ENCODE data around the gene PKM. TPM values are rescaled to one million over a fixed set of nuclear protein-coding genes. Genes with fewer than 3 reads are reported as not detected.

The PKM gene
- polyA plus RNA-seq, 1 donor = 886 TPM

DNA sequence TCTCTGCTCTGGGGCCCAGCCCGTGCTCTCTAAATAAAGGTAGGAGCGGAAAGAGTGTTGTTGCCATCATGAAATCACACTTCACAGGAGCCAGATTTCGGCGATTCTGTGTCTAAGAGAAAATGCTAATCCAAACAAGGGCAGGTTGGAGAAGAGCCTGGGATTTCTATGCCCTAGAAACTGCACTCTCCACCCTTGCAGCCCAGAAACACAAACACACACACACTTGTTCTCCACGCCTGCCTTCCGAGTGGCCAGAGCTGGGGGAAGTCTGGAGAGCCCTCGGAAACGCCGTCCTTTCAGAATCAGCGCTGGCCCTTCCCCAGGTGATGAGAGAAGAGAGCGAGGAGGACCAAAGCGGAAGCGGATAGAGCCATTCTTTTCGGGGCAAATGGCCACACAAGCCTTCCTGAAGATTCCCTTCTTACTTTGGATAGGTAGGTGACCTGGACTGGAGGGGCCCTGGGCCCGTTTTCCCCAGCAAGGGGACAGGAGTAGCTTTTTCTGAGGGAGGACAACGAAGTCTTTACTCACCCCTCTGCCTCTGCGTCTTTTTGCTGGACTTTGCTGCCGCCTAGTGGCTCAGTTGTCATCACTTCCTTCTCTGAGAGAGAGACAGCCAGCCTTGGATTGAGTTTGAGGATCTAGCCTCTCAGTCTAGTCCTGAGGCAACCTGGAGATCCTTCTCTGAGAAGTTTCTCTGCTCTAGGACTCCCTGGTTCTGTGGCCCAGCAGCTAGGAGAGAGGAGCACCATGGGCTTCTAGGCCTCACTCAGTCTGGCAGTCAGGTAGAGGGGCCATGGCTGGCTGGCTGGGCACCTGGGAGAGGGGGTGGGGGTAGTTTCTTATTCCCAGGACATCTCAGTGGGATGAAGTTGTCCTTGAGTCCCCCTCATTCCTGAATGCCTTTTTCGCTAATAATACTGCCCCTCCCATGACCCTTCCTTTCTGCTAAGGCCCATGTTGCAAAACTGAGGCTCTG, 75.1 kb downstream of the PKM start:
- peak; percentile 75 for DNase-seq (ENCODE audit: low read depth)

GRCh38 chr15:72155003-72155621, 75.9 kb downstream of the PKM start:
- DNase-seq (ENCODE audit: low read depth) = no peak

GRCh38 chr15:72154316-72154715, 76.7 kb downstream of the PKM start:
- DNase-seq (ENCODE audit: low read depth) = no peak

DNA sequence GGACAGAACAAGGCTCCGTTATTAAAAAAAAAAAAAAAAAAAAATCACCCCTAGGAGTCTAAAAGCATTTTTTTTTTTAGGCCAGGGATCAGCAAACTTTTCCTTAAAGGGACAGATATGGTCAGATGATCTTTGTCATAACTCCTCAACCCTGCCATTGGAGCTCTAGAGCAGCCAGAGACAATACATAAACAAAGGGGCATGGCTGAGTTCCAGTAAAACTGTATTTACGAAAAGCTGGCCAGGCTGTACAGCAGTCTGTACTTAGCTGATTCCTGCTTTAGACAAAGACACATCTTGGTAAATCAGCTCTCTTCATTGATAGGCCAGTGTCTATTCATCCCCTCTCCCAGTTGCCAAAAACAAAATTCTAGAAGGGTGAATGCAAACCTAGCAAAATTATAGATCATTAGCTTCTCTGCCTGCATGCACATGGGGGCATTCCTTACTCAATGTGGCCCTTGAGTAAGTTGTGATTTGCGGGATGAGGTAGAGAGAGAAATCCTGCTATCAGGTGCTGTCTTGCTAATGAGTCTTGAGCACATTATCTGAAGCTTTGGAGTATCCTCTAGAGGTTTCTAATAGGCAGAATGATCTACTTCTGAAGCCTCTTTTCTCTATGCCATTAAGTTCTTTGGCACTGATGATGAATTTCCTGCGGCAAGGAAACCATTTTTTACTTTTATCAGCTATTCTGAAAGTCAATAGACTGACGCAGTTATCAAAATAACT, 77.6 kb downstream of the PKM start:
- DNase-seq (ENCODE audit: low read depth) = no peak

Other genes with a start within 250 kb of the PKM start
- 30.9 TPM for gene MYO9A, start 113.0 kb downstream of the PKM start, polyA plus RNA-seq (ENCODE audit: insufficient read length)
- 5.9 TPM for gene SENP8, start 112.8 kb downstream of the PKM start, polyA plus RNA-seq (ENCODE audit: insufficient read length)
- 2.5 TPM for gene GRAMD2A, start 33.4 kb downstream of the PKM start, polyA plus RNA-seq (ENCODE audit: insufficient read length)
- gene PARP6, start 41.4 kb upstream of the PKM start, polyA plus RNA-seq (ENCODE audit: insufficient read length) = 68.0 TPM
- gene CELF6, start 89.0 kb upstream of the PKM start, polyA plus RNA-seq (ENCODE audit: insufficient read length) = 1.7 TPM
- 42.6 TPM for gene HEXA, start 144.8 kb upstream of the PKM start, polyA plus RNA-seq (ENCODE audit: insufficient read length)
- not detected for gene TMEM202, start 167.1 kb upstream of the PKM start, polyA plus RNA-seq (ENCODE audit: insufficient read length)
- 131 TPM for gene ARIH1, start 243.1 kb upstream of the PKM start, polyA plus RNA-seq (ENCODE audit: insufficient read length)